Nephron (organoid): ENCODE data around the gene ADI1.
A peak's percentile ranks its signal among the peaks of the same experiment; 100 is the strongest.

Source experiments
- H3K27ac Mint-ChIP-seq, 3 experiments: 2 replicates each; pipeline ENCODE4 v1.8.0; 2020; ENCODE audit warnings: mixed read lengths in 3 of 3, mild to moderate bottlenecking in 2 of 3, moderate library complexity in 1 of 3
- H3K27me3 Mint-ChIP-seq: 2 replicates; pipeline ENCODE4 v1.8.0; 2021; ENCODE audit warnings: low read depth, mild to moderate bottlenecking, moderate library complexity, mixed read lengths
- H3K36me3 Mint-ChIP-seq: 2 replicates; pipeline ENCODE4 v1.8.0; 2020; ENCODE audit warnings: low read depth, mixed read lengths
- H3K4me1 Mint-ChIP-seq: 2 replicates; pipeline ENCODE4 v1.8.0; 2020; ENCODE audit warnings: mixed read lengths
- H3K4me3 Mint-ChIP-seq, 3 experiments: 2 replicates each; pipeline ENCODE4 v1.8.0; 2020; ENCODE audit warnings: mild to moderate bottlenecking in 3 of 3, mixed read lengths in 3 of 3, moderate library complexity in 2 of 3
- H3K9me3 Mint-ChIP-seq: 2 replicates; pipeline ENCODE4 v1.8.0; 2020; ENCODE audit warnings: mixed read lengths
- CTCF ChIP-seq, 3 experiments: fragments of 200-600 bp; sonication (generic); IDR thresholded peaks; one replicate each; pipeline ENCODE4 v1.5.0; 2021; ENCODE audit warnings: antibody characterized with exemption in 3 of 3; ENCODE audit not compliant: unreplicated experiment in 3 of 3

ADI1 gene

GRCh38 chr2:3466966-3467365, 52.4 kb downstream of the ADI1 start:
- no peak for TF ChIP-seq CTCF (IDR thresholded peaks at IDR 0.05; ENCODE audit: unreplicated experiment in 3 of 3)
- no peak overlapping the region for H3K4me3 Mint-ChIP-seq
- H3K27me3 Mint-ChIP-seq = no peaks in the 10 kb centered on the region
- peaks cover 40% of the 10 kb centered on the region for H3K4me1 Mint-ChIP-seq
- peaks cover 38% of the 10 kb centered on the region for H3K36me3 Mint-ChIP-seq
- H3K27ac Mint-ChIP-seq = no peak overlapping the region
- no peaks in the 10 kb centered on the region for H3K9me3 Mint-ChIP-seq

DNA sequence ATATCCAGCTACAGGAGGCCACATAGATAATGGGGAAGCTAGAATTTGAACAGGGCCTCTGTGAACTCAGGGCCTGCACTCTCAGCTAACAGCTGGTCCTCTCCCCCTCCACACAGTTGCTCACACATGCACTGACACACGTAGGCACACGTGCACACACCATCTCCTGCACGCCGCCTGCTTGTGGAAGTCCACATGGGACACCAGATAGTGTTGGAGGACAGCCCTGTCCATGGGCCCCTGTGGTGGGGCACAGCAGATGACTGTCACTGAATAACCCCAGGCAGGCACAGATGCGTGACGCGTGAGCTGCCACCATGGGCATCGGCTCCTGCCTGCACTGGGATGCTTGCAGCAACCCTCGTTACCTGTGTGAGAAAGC, 52.9 kb downstream of the ADI1 start:
- Mint-ChIP-seq H3K27me3 (no peaks in the 10 kb centered on the region), H3K4me3 (no peak overlapping the region), H3K36me3 (peaks cover 36% of the 10 kb centered on the region), H3K9me3 (no peaks in the 10 kb centered on the region), H3K4me1 (peaks cover 38% of the 10 kb centered on the region), H3K27ac (no peak overlapping the region)
- TF ChIP-seq CTCF (IDR thresholded peaks at IDR 0.05; ENCODE audit: unreplicated experiment in 3 of 3) = no peak

- no peak for TF ChIP-seq CTCF (IDR thresholded peaks at IDR 0.05; ENCODE audit: unreplicated experiment in 3 of 3)
- Mint-ChIP-seq H3K27me3 (no peaks in the 10 kb centered on the region), H3K27ac (no peak overlapping the region), H3K9me3 (no peaks in the 10 kb centered on the region), H3K4me3 (no peak overlapping the region), H3K4me1 (peaks cover 32% of the 10 kb centered on the region), H3K36me3 (peaks cover 32% of the 10 kb centered on the region)
These were observed 53.4 kb downstream of the ADI1 start for GRCh38 chr2:3465844-3466481.

DNA sequence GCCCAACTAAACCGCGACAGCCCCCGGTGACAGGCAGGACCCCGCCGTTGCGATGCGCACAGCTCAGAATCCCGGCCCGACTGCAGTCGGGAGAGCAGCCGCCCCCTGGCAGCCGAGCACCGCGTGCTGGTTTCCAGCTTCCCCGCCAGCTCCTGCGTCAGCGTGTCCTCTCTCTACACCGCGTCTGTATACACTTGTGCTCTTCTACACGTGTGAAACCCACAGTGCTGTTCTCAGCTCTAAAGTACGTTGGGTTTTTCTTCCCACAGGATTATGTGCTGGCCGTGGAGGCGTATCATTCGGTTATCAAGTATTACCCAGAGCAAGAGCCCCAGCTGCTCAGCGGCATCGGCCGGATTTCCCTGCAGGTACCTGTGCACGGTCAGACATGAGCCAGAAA, 54.0 kb downstream of the ADI1 start:
- TF ChIP-seq CTCF (IDR thresholded peaks at IDR 0.05; ENCODE audit: unreplicated experiment in 3 of 3) = no peak
- Mint-ChIP-seq H3K4me1 (peaks cover 26% of the 10 kb centered on the region), H3K36me3 (peaks cover 27% of the 10 kb centered on the region), H3K27me3 (no peaks in the 10 kb centered on the region), H3K4me3 (no peak overlapping the region), H3K9me3 (no peaks in the 10 kb centered on the region), H3K27ac (no peak overlapping the region)

- Mint-ChIP-seq H3K27ac (peak overlapping the region in 1 of 3 experiments; percentile 55), H3K36me3 (peaks cover 20% of the 10 kb centered on the region), H3K4me1 (peaks cover 26% of the 10 kb centered on the region), H3K9me3 (no peaks in the 10 kb centered on the region), H3K4me3 (no peak overlapping the region), H3K27me3 (no peaks in the 10 kb centered on the region)
- TF ChIP-seq CTCF (IDR thresholded peaks at IDR 0.05; ENCODE audit: unreplicated experiment in 3 of 3) = no peak
These were observed 54.8 kb downstream of the ADI1 start for GRCh38 chr2:3464401-3465005.

DNA sequence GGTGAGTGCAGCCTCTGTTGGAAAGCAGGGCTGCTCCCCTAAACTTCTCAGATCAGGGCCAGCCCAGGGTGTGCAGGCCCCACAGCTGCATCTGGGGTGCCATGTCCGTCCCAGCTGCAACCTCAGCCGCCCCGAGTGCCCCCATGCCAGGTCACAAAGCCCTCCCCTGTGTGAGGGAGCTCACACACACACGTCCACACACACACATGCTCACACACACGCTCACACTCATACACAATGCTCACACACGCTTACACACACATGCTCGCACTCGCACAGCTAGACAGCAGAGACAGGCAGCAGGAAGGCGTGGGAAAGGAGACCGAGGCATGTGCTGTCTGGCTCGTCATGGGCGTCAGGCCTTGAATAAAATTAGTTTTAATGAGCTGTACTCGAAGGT, 55.4 kb downstream of the ADI1 start:
- peak overlapping the region in 1 of 3 experiments; percentile 55 for H3K27ac Mint-ChIP-seq
- TF ChIP-seq CTCF (IDR thresholded peaks at IDR 0.05; ENCODE audit: unreplicated experiment in 3 of 3) = no peak
- H3K36me3 Mint-ChIP-seq = peaks cover 20% of the 10 kb centered on the region
- H3K9me3 Mint-ChIP-seq = no peaks in the 10 kb centered on the region
- H3K4me1 Mint-ChIP-seq = peaks cover 30% of the 10 kb centered on the region
- H3K4me3 Mint-ChIP-seq = no peak overlapping the region
- no peaks in the 10 kb centered on the region for H3K27me3 Mint-ChIP-seq
